Measurements from ENCODE around the gene TES. TPM values are rescaled to one million over a fixed set of nuclear protein-coding genes. Genes with fewer than 3 reads are reported as not detected.

TES gene
- total RNA-seq, 1 experiment from 2014 or later, result 28.2 TPM

- no peak overlapping the region for H3K18ac ChIP-seq (ENCODE audit: insufficient read length, low read depth, low read length)
- no peaks in the 10 kb centered on the region for H3K79me1 ChIP-seq (ENCODE audit: insufficient read depth, low read depth, low read length, poor library complexity, severe bottlenecking)
- H3K14ac ChIP-seq (ENCODE audit: insufficient read depth, low read length), result no peak overlapping the region
- Mint-ChIP-seq H3K4me3 (no peak overlapping the region), H3K4me1 (peaks cover 6 to 23% of the 10 kb centered on the region in 2 experiments), H3K27me3 (ENCODE audit: low read depth) (no peaks in the 10 kb centered on the region), H3K36me3 (ENCODE audit: insufficient read depth in 1 of 3, low read depth in 3 of 3) (no peaks in the 10 kb centered on the region), H3K27ac (no peak overlapping the region), H3K9me3 (no peaks in the 10 kb centered on the region)
- H3K56ac ChIP-seq (ENCODE audit: insufficient read length, low read depth, low read length), result no peak overlapping the region
- no peaks in the 10 kb centered on the region for H4K20me1 ChIP-seq (ENCODE audit: control insufficient read depth, insufficient read depth, insufficient read length)
- no peak overlapping the region for H2BK15ac ChIP-seq (ENCODE audit: low read depth, low read length)
- no peak overlapping the region for H4K5ac ChIP-seq (ENCODE audit: insufficient read length, low read depth, low read length)
- no peak overlapping the region for H3K27ac ChIP-seq (ENCODE audit: insufficient read length, low read depth, low read length)
- no peaks in the 10 kb centered on the region for H3K27me3 ChIP-seq (ENCODE audit: insufficient read depth, low read length)
- H3T11ph ChIP-seq (ENCODE audit: low read length), result no peak overlapping the region
- H3K79me2 ChIP-seq (ENCODE audit: insufficient read depth, low read length), result no peaks in the 10 kb centered on the region; the same call in 1 of the 2 replicates
- no peak overlapping the region for H3K23ac ChIP-seq (ENCODE audit: insufficient read length, low read depth, low read length)
- H2BK120ac ChIP-seq (ENCODE audit: low read depth, low read length, poor library complexity, severe bottlenecking), result no peak overlapping the region
- no peak overlapping the region for H3K9ac ChIP-seq (ENCODE audit: extremely low read depth, insufficient read length, low read length)
- no peak overlapping the region for H3K4ac ChIP-seq (ENCODE audit: low read depth, low read length)
- no peak overlapping the region for H4K91ac ChIP-seq (ENCODE audit: insufficient read length, low read depth, low read length)
- H4K8ac ChIP-seq (replicated peaks; ENCODE audit: insufficient read length, low read depth, low read length), result no peak overlapping the region
- no peaks in the 10 kb centered on the region for H3K9me3 ChIP-seq (ENCODE audit: control insufficient read depth, low read depth, low read length)
- no peak overlapping the region for H2BK20ac ChIP-seq (ENCODE audit: low read depth, low read length, poor library complexity, severe bottlenecking)
- H3K4me2 ChIP-seq (ENCODE audit: insufficient read depth, insufficient read length, low read length), result no peak overlapping the region
- no peak overlapping the region for H2AFZ ChIP-seq (ENCODE audit: low read length)
- no peak overlapping the region for H2BK12ac ChIP-seq (ENCODE audit: insufficient read length, low read depth, low read length)
- no peaks in the 10 kb centered on the region for H3K23me2 ChIP-seq (ENCODE audit: insufficient read length, low read depth, low read length, poor library complexity, severe bottlenecking)
- TF ChIP-seq, protein P1, sequence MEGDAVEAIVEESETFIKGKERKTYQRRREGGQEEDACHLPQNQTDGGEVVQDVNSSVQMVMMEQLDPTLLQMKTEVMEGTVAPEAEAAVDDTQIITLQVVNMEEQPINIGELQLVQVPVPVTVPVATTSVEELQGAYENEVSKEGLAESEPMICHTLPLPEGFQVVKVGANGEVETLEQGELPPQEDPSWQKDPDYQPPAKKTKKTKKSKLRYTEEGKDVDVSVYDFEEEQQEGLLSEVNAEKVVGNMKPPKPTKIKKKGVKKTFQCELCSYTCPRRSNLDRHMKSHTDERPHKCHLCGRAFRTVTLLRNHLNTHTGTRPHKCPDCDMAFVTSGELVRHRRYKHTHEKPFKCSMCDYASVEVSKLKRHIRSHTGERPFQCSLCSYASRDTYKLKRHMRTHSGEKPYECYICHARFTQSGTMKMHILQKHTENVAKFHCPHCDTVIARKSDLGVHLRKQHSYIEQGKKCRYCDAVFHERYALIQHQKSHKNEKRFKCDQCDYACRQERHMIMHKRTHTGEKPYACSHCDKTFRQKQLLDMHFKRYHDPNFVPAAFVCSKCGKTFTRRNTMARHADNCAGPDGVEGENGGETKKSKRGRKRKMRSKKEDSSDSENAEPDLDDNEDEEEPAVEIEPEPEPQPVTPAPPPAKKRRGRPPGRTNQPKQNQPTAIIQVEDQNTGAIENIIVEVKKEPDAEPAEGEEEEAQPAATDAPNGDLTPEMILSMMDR (conservative IDR thresholded peaks at IDR 0.05), result no peak
- no peaks in the 10 kb centered on the region; the same call in 1 of the 2 replicates for H3K4me1 ChIP-seq (ENCODE audit: insufficient read depth, low read length)
- H2AK5ac ChIP-seq (ENCODE audit: insufficient read length, low read length), result no peak overlapping the region
- WGBS (ENCODE audit: extremely low coverage, insufficient read length, low lambda C conversion rate), result no CpG with 5 or more reads among the region's 3 CpGs
- DNase-seq, result no peak
- H2BK5ac ChIP-seq (ENCODE audit: insufficient read length, low read length), result no peak overlapping the region
These were observed 6.7 kb downstream of the TES start for GRCh38 chr7:116216956-116217571.
